ENCODE data around the gene NCMAP.

Gene NCMAP

GRCh38 chr1:24594328-24594598 is 38.4 kb downstream of the NCMAP start:
- no peak overlapping the region for H4K8ac ChIP-seq (ENCODE audit: low read length)
- no peaks in the 10 kb centered on the region for H3K9me3 ChIP-seq (ENCODE audit: control insufficient read depth, low read length)
- H3K4me3 ChIP-seq (ENCODE audit: insufficient read depth in 1 of 2, low read depth in 1 of 2, low read length in 2 of 2), result no peak overlapping the region
- no peaks in the 10 kb centered on the region for H3K36me3 ChIP-seq (ENCODE audit: control insufficient read depth in 1 of 2, insufficient read depth in 2 of 2, low read depth in 1 of 2, low read length in 2 of 2)
- no peak overlapping the region for H2AFZ ChIP-seq (ENCODE audit: low read depth, low read length)
- no peak overlapping the region for H3K4ac ChIP-seq (ENCODE audit: low read depth in 1 of 2, low read length in 2 of 2)
- WGBS, result 88% methylated on average over 3 of the region's 3 CpGs
- no peak overlapping the region for H3K18ac ChIP-seq (ENCODE audit: low read depth in 1 of 2, low read length in 2 of 2)
- no peak overlapping the region for H3K14ac ChIP-seq (ENCODE audit: low read length in 2 of 2)
- H2BK5ac ChIP-seq (ENCODE audit: low read depth, low read length, poor library complexity, severe bottlenecking), result no peak overlapping the region
- no peak overlapping the region for H2BK15ac ChIP-seq (ENCODE audit: low read depth, poor library complexity, severe bottlenecking)
- DNase-seq, result no peak
- no peak overlapping the region for H3K27ac ChIP-seq (ENCODE audit: low read length, poor library complexity, severe bottlenecking)
- no peaks in the 10 kb centered on the region for H3K4me1 ChIP-seq (ENCODE audit: control insufficient read depth, insufficient read depth, low read depth, low read length)
- no peaks in the 10 kb centered on the region for H3K79me1 ChIP-seq (replicated peaks; ENCODE audit: low read length, poor library complexity, severe bottlenecking)
- H4K91ac ChIP-seq (ENCODE audit: low read length), result no peak overlapping the region
- H2BK120ac ChIP-seq (ENCODE audit: low read depth, low read length), result no peak overlapping the region
- H3K9ac ChIP-seq (ENCODE audit: low read length), result no peak overlapping the region
- H2BK12ac ChIP-seq (ENCODE audit: low read length in 2 of 2), result no peak overlapping the region
- H3K23ac ChIP-seq (ENCODE audit: low read length in 2 of 2), result no peak overlapping the region
- peaks cover 19 to 50% of the 10 kb centered on the region in 2 experiments for H3K27me3 ChIP-seq (ENCODE audit: control insufficient read depth in 1 of 2, insufficient read depth in 1 of 2, low read length in 2 of 2)
- H2AK5ac ChIP-seq (ENCODE audit: low read length, severe bottlenecking), result no peak overlapping the region
- H3K4me2 ChIP-seq (ENCODE audit: low read length, poor library complexity, severe bottlenecking), result no peak overlapping the region

- no peak overlapping the region for H2BK120ac ChIP-seq (ENCODE audit: low read depth, low read length)
- no peak overlapping the region for H2BK15ac ChIP-seq (ENCODE audit: low read depth, poor library complexity, severe bottlenecking)
- no peak overlapping the region for H3K14ac ChIP-seq (ENCODE audit: low read length in 2 of 2)
- 71% methylated on average over 7 of the region's 9 CpGs for WGBS
- no peak overlapping the region for H3K4ac ChIP-seq (ENCODE audit: low read depth in 1 of 2, low read length in 2 of 2)
- no peaks in the 10 kb centered on the region for H3K79me1 ChIP-seq (replicated peaks; ENCODE audit: low read length, poor library complexity, severe bottlenecking)
- H3K18ac ChIP-seq (ENCODE audit: low read depth in 1 of 2, low read length in 2 of 2), result peak overlapping the region in 1 of 2 experiments; percentile 33
- no peak overlapping the region for H2AFZ ChIP-seq (ENCODE audit: low read depth, low read length)
- H4K91ac ChIP-seq (ENCODE audit: low read length), result no peak overlapping the region
- peak; percentile 21 for DNase-seq
- no peaks in the 10 kb centered on the region for H3K36me3 ChIP-seq (ENCODE audit: control insufficient read depth in 1 of 2, insufficient read depth in 2 of 2, low read depth in 1 of 2, low read length in 2 of 2)
- H3K9me3 ChIP-seq (ENCODE audit: control insufficient read depth, low read length), result no peaks in the 10 kb centered on the region
- H3K4me3 ChIP-seq (ENCODE audit: insufficient read depth in 1 of 2, low read depth in 1 of 2, low read length in 2 of 2), result no peak overlapping the region
- H3K27ac ChIP-seq (ENCODE audit: low read length, poor library complexity, severe bottlenecking), result no peak overlapping the region
- H3K4me2 ChIP-seq (ENCODE audit: low read length, poor library complexity, severe bottlenecking), result no peak overlapping the region
- no peak overlapping the region for H2BK5ac ChIP-seq (ENCODE audit: low read depth, low read length, poor library complexity, severe bottlenecking)
- no peak overlapping the region for H4K8ac ChIP-seq (ENCODE audit: low read length)
- no peak overlapping the region for H2AK5ac ChIP-seq (ENCODE audit: low read length, severe bottlenecking)
- no peak overlapping the region for H2BK12ac ChIP-seq (ENCODE audit: low read length in 2 of 2)
- no peak overlapping the region for H3K23ac ChIP-seq (ENCODE audit: low read length in 2 of 2)
- H3K27me3 ChIP-seq (ENCODE audit: control insufficient read depth in 1 of 2, insufficient read depth in 1 of 2, low read length in 2 of 2), result peaks cover 16 to 34% of the 10 kb centered on the region in 2 experiments
- no peak overlapping the region for H3K9ac ChIP-seq (ENCODE audit: low read length)
- H3K4me1 ChIP-seq (ENCODE audit: control insufficient read depth, insufficient read depth, low read depth, low read length), result peaks cover 2% of the 10 kb centered on the region
These were observed 40.6 kb downstream of the NCMAP start for GRCh38 chr1:24596401-24596880.

- peaks cover 14 to 26% of the 10 kb centered on the region in 2 experiments for H3K27me3 ChIP-seq (ENCODE audit: control insufficient read depth in 1 of 2, insufficient read depth in 1 of 2, low read length in 2 of 2)
- H2BK12ac ChIP-seq (ENCODE audit: low read length in 2 of 2), result no peak overlapping the region
- H2BK5ac ChIP-seq (ENCODE audit: low read depth, low read length, poor library complexity, severe bottlenecking), result no peak overlapping the region
- no peak overlapping the region for H3K4ac ChIP-seq (ENCODE audit: low read depth in 1 of 2, low read length in 2 of 2)
- H4K91ac ChIP-seq (ENCODE audit: low read length), result no peak overlapping the region
- H3K9me3 ChIP-seq (ENCODE audit: control insufficient read depth, low read length), result no peaks in the 10 kb centered on the region
- DNase-seq, result no peak
- H3K9ac ChIP-seq (ENCODE audit: low read length), result no peak overlapping the region
- 93% methylated on average over 2 of the region's 3 CpGs for WGBS
- H3K14ac ChIP-seq (ENCODE audit: low read length in 2 of 2), result no peak overlapping the region
- H2BK15ac ChIP-seq (ENCODE audit: low read depth, poor library complexity, severe bottlenecking), result no peak overlapping the region
- no peak overlapping the region for H2AK5ac ChIP-seq (ENCODE audit: low read length, severe bottlenecking)
- H3K4me3 ChIP-seq (ENCODE audit: insufficient read depth in 1 of 2, low read depth in 1 of 2, low read length in 2 of 2), result no peak overlapping the region
- H3K23ac ChIP-seq (ENCODE audit: low read length in 2 of 2), result no peak overlapping the region
- H3K36me3 ChIP-seq (ENCODE audit: control insufficient read depth in 1 of 2, insufficient read depth in 2 of 2, low read depth in 1 of 2, low read length in 2 of 2), result no peaks in the 10 kb centered on the region
- H3K79me1 ChIP-seq (replicated peaks; ENCODE audit: low read length, poor library complexity, severe bottlenecking), result no peaks in the 10 kb centered on the region
- H3K18ac ChIP-seq (ENCODE audit: low read depth in 1 of 2, low read length in 2 of 2), result no peak overlapping the region
- H4K8ac ChIP-seq (ENCODE audit: low read length), result no peak overlapping the region
- H3K4me1 ChIP-seq (ENCODE audit: control insufficient read depth, insufficient read depth, low read depth, low read length), result peaks cover 2% of the 10 kb centered on the region
- no peak overlapping the region for H3K27ac ChIP-seq (ENCODE audit: low read length, poor library complexity, severe bottlenecking)
- no peak overlapping the region for H2AFZ ChIP-seq (ENCODE audit: low read depth, low read length)
- no peak overlapping the region for H3K4me2 ChIP-seq (ENCODE audit: low read length, poor library complexity, severe bottlenecking)
- H2BK120ac ChIP-seq (ENCODE audit: low read depth, low read length), result no peak overlapping the region
These were observed 43.4 kb downstream of the NCMAP start for GRCh38 chr1:24599265-24599664.

- no peak overlapping the region for H2AFZ ChIP-seq (ENCODE audit: low read depth, low read length)
- H3K9ac ChIP-seq (ENCODE audit: low read length), result no peak overlapping the region
- H3K9me3 ChIP-seq (ENCODE audit: control insufficient read depth, low read length), result no peaks in the 10 kb centered on the region
- H3K4me1 ChIP-seq (ENCODE audit: control insufficient read depth, insufficient read depth, low read depth, low read length), result peaks cover 3% of the 10 kb centered on the region
- no peaks in the 10 kb centered on the region for H3K79me1 ChIP-seq (replicated peaks; ENCODE audit: low read length, poor library complexity, severe bottlenecking)
- 63% methylated on average over 5 of the region's 5 CpGs for whole genome bisulfite sequencing
- no peak for DNase-seq
- H3K4me2 ChIP-seq (ENCODE audit: low read length, poor library complexity, severe bottlenecking), result no peak overlapping the region
- no peak overlapping the region for H2BK5ac ChIP-seq (ENCODE audit: low read depth, low read length, poor library complexity, severe bottlenecking)
- H2BK15ac ChIP-seq (ENCODE audit: low read depth, poor library complexity, severe bottlenecking), result no peak overlapping the region
- H2BK12ac ChIP-seq (ENCODE audit: low read length in 2 of 2), result no peak overlapping the region
- no peak overlapping the region for H3K27ac ChIP-seq (ENCODE audit: low read length, poor library complexity, severe bottlenecking)
- H4K8ac ChIP-seq (ENCODE audit: low read length), result peak overlapping the region; percentile 75
- H3K18ac ChIP-seq (ENCODE audit: low read depth in 1 of 2, low read length in 2 of 2), result no peak overlapping the region
- no peaks in the 10 kb centered on the region for H3K36me3 ChIP-seq (ENCODE audit: control insufficient read depth in 1 of 2, insufficient read depth in 2 of 2, low read depth in 1 of 2, low read length in 2 of 2)
- H4K91ac ChIP-seq (ENCODE audit: low read length), result no peak overlapping the region
- H3K14ac ChIP-seq (ENCODE audit: low read length in 2 of 2), result no peak overlapping the region
- H3K23ac ChIP-seq (ENCODE audit: low read length in 2 of 2), result no peak overlapping the region
- H3K4me3 ChIP-seq (ENCODE audit: insufficient read depth in 1 of 2, low read depth in 1 of 2, low read length in 2 of 2), result no peak overlapping the region
- peaks cover 9 to 18% of the 10 kb centered on the region in 2 experiments for H3K27me3 ChIP-seq (ENCODE audit: control insufficient read depth in 1 of 2, insufficient read depth in 1 of 2, low read length in 2 of 2)
- H2AK5ac ChIP-seq (ENCODE audit: low read length, severe bottlenecking), result no peak overlapping the region
- no peak overlapping the region for H3K4ac ChIP-seq (ENCODE audit: low read depth in 1 of 2, low read length in 2 of 2)
- no peak overlapping the region for H2BK120ac ChIP-seq (ENCODE audit: low read depth, low read length)
These were observed 44.7 kb downstream of the NCMAP start for GRCh38 chr1:24600551-24600950.

All from mesenchymal stem cell (in vitro differentiated cells and primary cell).